WTC11 (cell line): ENCODE data around the gene HADHB. TPM values are rescaled to one million over a fixed set of nuclear protein-coding genes. Genes with fewer than 3 reads are reported as not detected.

Experiments
- ATAC-seq: fragments of 200-7000 bp; cut with Tn5 transposase; 2 replicates; pipeline ENCODE4 v1.10.0; 2021; ENCODE audit warnings: mild to moderate bottlenecking, moderate library complexity
- CTCF ChIA-PET: fragments of 300-600 bp; sonication (Branson Sonifier 250); formaldehyde crosslinking; loops from one replicate; lab custom pipeline; 2021; ENCODE audit warnings: antibody characterized with exemption; lab: Charles Lee
- POLR2A ChIA-PET: fragments of 350-600 bp; sonication (Branson Sonifier 250); formaldehyde crosslinking; loops from one replicate; lab custom pipeline; 2021; ENCODE audit warnings: antibody characterized with exemption; lab: Charles Lee
- DNase-seq: peaks from one replicate; pipeline ENCODE4 v3.0.0; 2021; ENCODE audit warnings: low spot score
- H3K27ac Mint-ChIP-seq: 2 replicates; pipeline ENCODE4 v1.8.0; 2021; ENCODE audit warnings: mixed read lengths
- H3K27me3 Mint-ChIP-seq: 2 replicates; pipeline ENCODE4 v1.8.0; 2021; ENCODE audit warnings: low read depth, mild to moderate bottlenecking, moderate library complexity, mixed read lengths
- H3K36me3 Mint-ChIP-seq: 2 replicates; pipeline ENCODE4 v1.8.0; 2021; ENCODE audit warnings: mixed read lengths
- H3K4me1 Mint-ChIP-seq: 2 replicates; pipeline ENCODE4 v1.8.0; 2022; ENCODE audit warnings: mixed read lengths
- H3K4me3 Mint-ChIP-seq: 2 replicates; pipeline ENCODE4 v1.8.0; 2021; ENCODE audit warnings: mild to moderate bottlenecking, moderate library complexity, mixed read lengths
- H3K9me3 Mint-ChIP-seq: 2 replicates; pipeline ENCODE4 v1.8.0; 2021; ENCODE audit warnings: mixed read lengths
- AFF4 ChIP-seq: sonication (generic); formaldehyde crosslinking; IDR thresholded peaks from 2 replicates; pipeline ENCODE4 v1.8.1; 2023; ENCODE audit warnings: mild to moderate bottlenecking, missing genetic modification reagents, borderline replicate concordance
- CDX4 ChIP-seq: fragments of 250-450 bp; sonication (Bioruptor Pico); IDR thresholded peaks from 2 replicates; pipeline ENCODE4 v1.9.0; 2021; ENCODE audit warnings: moderate library complexity, mild to moderate bottlenecking, inconsistent platforms, borderline replicate concordance
- FOXK1 ChIP-seq: sonication (generic); formaldehyde crosslinking; IDR thresholded peaks from 2 replicates; pipeline ENCODE4 v1.8.0; 2022; ENCODE audit warnings: mild to moderate bottlenecking, moderate library complexity, missing genetic modification reagents
- FOXP1 ChIP-seq: sonication (generic); formaldehyde crosslinking; IDR thresholded peaks from 2 replicates; pipeline ENCODE4 v1.8.0; 2022; ENCODE audit warnings: missing genetic modification reagents, mild to moderate bottlenecking, moderate library complexity, borderline replicate concordance
- HMGA2 ChIP-seq: fragments of 250-450 bp; sonication (Bioruptor Pico); IDR thresholded peaks from 2 replicates; pipeline ENCODE4 v1.4.0; 2021; ENCODE audit warnings: mild to moderate bottlenecking, moderate library complexity
- IRF2 ChIP-seq: sonication (generic); formaldehyde crosslinking; IDR thresholded peaks from 2 replicates; pipeline ENCODE4 v1.8.0; 2022; ENCODE audit warnings: low read depth, missing genetic modification reagents, borderline replicate concordance
- NFATC4 ChIP-seq: fragments of 250-450 bp; sonication (Bioruptor Pico); IDR thresholded peaks from 2 replicates; pipeline ENCODE4 v1.9.0; 2021; ENCODE audit warnings: mild to moderate bottlenecking
- NFYB ChIP-seq: sonication (generic); formaldehyde crosslinking; conservative IDR thresholded peaks from 2 replicates; pipeline ENCODE4 v1.8.0; 2022; ENCODE audit warnings: low read depth, missing genetic modification reagents
- SMAD4 ChIP-seq: sonication (generic); formaldehyde crosslinking; IDR thresholded peaks from 2 replicates; pipeline ENCODE4 v1.8.0; 2022; ENCODE audit warnings: mild to moderate bottlenecking, missing genetic modification reagents
- STAT6 ChIP-seq: sonication (generic); formaldehyde crosslinking; conservative IDR thresholded peaks from 2 replicates; pipeline ENCODE4 v1.8.1; 2023; ENCODE audit warnings: mild to moderate bottlenecking, low read depth, missing genetic modification reagents, moderate library complexity
- TP53 ChIP-seq: sonication (generic); formaldehyde crosslinking; IDR thresholded peaks from 2 replicates; pipeline ENCODE4 v1.8.1; 2023; ENCODE audit warnings: mild to moderate bottlenecking, missing genetic modification reagents
- USF1 ChIP-seq: sonication (generic); formaldehyde crosslinking; IDR thresholded peaks from 2 replicates; pipeline ENCODE4 v1.8.0; 2022; ENCODE audit warnings: mild to moderate bottlenecking, missing genetic modification reagents
- USF2 ChIP-seq: sonication (generic); formaldehyde crosslinking; IDR thresholded peaks from 2 replicates; pipeline ENCODE4 v1.8.1; 2023; ENCODE audit warnings: mild to moderate bottlenecking, missing genetic modification reagents, moderate library complexity
- ZMAT4 ChIP-seq: fragments of 250-450 bp; sonication (Bioruptor Pico); IDR thresholded peaks from 2 replicates; pipeline ENCODE4 v1.9.0; 2021; ENCODE audit warnings: mild to moderate bottlenecking
- ZNF232 ChIP-seq: sonication (generic); formaldehyde crosslinking; IDR thresholded peaks from 2 replicates; pipeline ENCODE4 v1.8.0; 2022; ENCODE audit warnings: mild to moderate bottlenecking, missing genetic modification reagents
- ZNF263 ChIP-seq: sonication (generic); formaldehyde crosslinking; IDR thresholded peaks from 2 replicates; pipeline ENCODE4 v1.8.1; 2022; ENCODE audit warnings: low read depth, mild to moderate bottlenecking, moderate library complexity, missing genetic modification reagents
- ZNF416 ChIP-seq: fragments of 250-450 bp; sonication (Bioruptor Pico); IDR thresholded peaks from 2 replicates; pipeline ENCODE4 v1.9.0; 2021; ENCODE audit warnings: mild to moderate bottlenecking, inconsistent platforms
- ZNF671 ChIP-seq: fragments of 250-450 bp; sonication (Bioruptor Pico); IDR thresholded peaks from 2 replicates; pipeline ENCODE4 v1.8.0; 2021; ENCODE audit warnings: mild to moderate bottlenecking
- total RNA-seq: library from RNA; stranded (reverse); gene quantifications from 3 replicates; pipeline ENCODE4 v1.2.3, GENCODE V29; 2021
- TF ChIP-seq, protein P1 (sequence below): sonication (generic); formaldehyde crosslinking; IDR thresholded peaks from 2 replicates; pipeline ENCODE4 v1.8.1; 2023; ENCODE audit warnings: mild to moderate bottlenecking, missing genetic modification reagents
- TF ChIP-seq, protein P2 (sequence below): fragments of 250-450 bp; sonication (Bioruptor Pico); conservative IDR thresholded peaks from 2 replicates; pipeline ENCODE4 v1.9.0; 2021; ENCODE audit warnings: mild to moderate bottlenecking
- TF ChIP-seq, protein P3 (sequence below): fragments of 250-450 bp; sonication (Bioruptor Pico); IDR thresholded peaks from 2 replicates; pipeline ENCODE4 v1.8.0; 2021; ENCODE audit warnings: mild to moderate bottlenecking

The HADHB gene
- total RNA-seq, 1 experiment from 2014 or later = 60.7 TPM

DNA sequence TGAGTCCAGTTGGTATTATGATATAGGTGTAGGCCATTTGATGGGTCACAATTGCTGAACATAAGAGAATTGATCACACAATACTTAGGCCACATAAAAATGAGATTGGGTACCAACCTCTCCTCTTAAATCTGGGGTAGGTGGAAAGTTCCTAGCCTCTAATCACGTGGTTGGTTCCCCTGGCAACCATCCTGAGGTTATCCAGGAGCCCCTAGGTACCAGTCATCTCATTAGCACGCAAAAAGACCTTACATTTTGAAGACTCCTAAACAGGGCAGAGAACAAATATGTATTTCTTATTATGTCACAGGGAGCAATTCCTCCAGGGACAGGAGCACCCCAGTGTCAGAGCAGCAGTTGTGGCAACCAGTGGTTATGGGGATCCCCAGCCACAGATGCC lies 88.6 kb downstream of the HADHB start:
- Mint-ChIP-seq H3K27me3 (no peaks in the 10 kb centered on the region; the same call in 1 of the 2 replicates), H3K4me3 (no peak overlapping the region), H3K27ac (no peak overlapping the region), H3K36me3 (no peaks in the 10 kb centered on the region), H3K9me3 (no peaks in the 10 kb centered on the region), H3K4me1 (peaks cover 11% of the 10 kb centered on the region)
- ChIA-PET POLR2A (interaction anchor here (1.5 kb wide), 1 partner anchor 12 kb away, joined by 4 read pairs; the partner anchor contains the start of gene SELENOI), CTCF (interaction anchor here (1.0 kb wide), 1 partner anchor 17 kb away, joined by 3 read pairs; no protein-coding TSS in a partner anchor)
- TF ChIP-seq USF2 (CRISPR knock-in tag) (no peak), ZNF263 (CRISPR knock-in tag) (no peak), CDX4 (no peak), STAT6 (CRISPR knock-in tag) (no peak), AFF4 (CRISPR knock-in tag) (no peak), ZNF232 (CRISPR knock-in tag) (no peak), ZMAT4 (no peak), IRF2 (no peak), FOXP1 (CRISPR knock-in tag) (no peak), NFYB (no peak)
- TF ChIP-seq, protein P1, sequence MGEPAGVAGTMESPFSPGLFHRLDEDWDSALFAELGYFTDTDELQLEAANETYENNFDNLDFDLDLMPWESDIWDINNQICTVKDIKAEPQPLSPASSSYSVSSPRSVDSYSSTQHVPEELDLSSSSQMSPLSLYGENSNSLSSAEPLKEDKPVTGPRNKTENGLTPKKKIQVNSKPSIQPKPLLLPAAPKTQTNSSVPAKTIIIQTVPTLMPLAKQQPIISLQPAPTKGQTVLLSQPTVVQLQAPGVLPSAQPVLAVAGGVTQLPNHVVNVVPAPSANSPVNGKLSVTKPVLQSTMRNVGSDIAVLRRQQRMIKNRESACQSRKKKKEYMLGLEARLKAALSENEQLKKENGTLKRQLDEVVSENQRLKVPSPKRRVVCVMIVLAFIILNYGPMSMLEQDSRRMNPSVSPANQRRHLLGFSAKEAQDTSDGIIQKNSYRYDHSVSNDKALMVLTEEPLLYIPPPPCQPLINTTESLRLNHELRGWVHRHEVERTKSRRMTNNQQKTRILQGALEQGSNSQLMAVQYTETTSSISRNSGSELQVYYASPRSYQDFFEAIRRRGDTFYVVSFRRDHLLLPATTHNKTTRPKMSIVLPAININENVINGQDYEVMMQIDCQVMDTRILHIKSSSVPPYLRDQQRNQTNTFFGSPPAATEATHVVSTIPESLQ (CRISPR knock-in tag) = no peak
- DNase-seq (no peak), ATAC-seq (no peak)

- ATAC-seq (no peak), DNase-seq (no peak)
- peaks cover 14% of the 10 kb centered on the region for H3K4me1 Mint-ChIP-seq
- no peaks in the 10 kb centered on the region for H3K9me3 Mint-ChIP-seq
- CTCF ChIA-PET = no interaction called here
- H3K4me3 Mint-ChIP-seq = no peak overlapping the region
- no peaks in the 10 kb centered on the region for H3K36me3 Mint-ChIP-seq
- H3K27ac Mint-ChIP-seq = no peak overlapping the region
- no peaks in the 10 kb centered on the region; the same call in 1 of the 2 replicates for H3K27me3 Mint-ChIP-seq
- POLR2A ChIA-PET = no interaction called here
- TF ChIP-seq HMGA2 (CRISPR knock-in tag) (no peak), IRF2 (no peak), USF1 (CRISPR knock-in tag) (no peak), ZNF416 (CRISPR knock-in tag) (no peak), TP53 (CRISPR knock-in tag) (no peak), NFATC4 (no peak), SMAD4 (CRISPR knock-in tag) (no peak), ZNF671 (CRISPR knock-in tag) (no peak), FOXK1 (CRISPR knock-in tag) (no peak)
- TF ChIP-seq, protein P2, sequence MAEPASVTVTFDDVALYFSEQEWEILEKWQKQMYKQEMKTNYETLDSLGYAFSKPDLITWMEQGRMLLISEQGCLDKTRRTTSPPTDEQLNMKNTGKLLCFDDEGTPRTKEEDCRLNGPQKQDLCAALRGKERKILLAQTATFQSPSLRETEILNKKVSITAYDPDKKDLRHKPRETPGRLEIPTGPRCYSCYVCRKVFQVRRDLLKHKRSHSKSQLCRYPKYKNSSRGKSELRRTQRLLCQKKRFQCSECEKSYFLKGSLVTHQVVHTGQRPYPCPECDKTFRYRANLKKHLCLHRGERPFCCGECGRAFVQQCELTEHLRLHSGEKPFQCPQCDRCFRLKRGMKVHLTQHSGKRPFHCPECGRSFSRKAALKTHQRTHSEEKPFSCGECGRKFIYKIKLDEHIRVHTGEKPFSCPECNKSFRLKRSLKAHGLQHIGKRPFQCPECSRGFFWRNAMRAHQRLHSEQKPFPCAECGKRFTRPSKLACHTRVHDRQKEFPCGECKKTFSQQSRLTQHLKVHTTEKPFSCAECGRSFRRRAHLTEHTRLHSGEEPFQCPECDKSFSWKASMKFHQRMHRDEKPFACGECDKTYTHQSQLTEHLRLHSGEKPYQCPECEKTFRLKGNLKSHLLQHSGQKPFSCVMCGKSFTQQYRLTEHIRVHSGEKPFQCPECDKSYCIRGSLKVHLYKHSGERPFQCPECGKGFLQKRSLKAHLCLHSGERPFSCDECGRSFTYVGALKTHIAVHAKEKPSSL (CRISPR knock-in tag) = no peak
- TF ChIP-seq, protein P3, sequence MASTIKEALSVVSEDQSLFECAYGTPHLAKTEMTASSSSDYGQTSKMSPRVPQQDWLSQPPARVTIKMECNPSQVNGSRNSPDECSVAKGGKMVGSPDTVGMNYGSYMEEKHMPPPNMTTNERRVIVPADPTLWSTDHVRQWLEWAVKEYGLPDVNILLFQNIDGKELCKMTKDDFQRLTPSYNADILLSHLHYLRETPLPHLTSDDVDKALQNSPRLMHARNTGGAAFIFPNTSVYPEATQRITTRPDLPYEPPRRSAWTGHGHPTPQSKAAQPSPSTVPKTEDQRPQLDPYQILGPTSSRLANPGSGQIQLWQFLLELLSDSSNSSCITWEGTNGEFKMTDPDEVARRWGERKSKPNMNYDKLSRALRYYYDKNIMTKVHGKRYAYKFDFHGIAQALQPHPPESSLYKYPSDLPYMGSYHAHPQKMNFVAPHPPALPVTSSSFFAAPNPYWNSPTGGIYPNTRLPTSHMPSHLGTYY (CRISPR knock-in tag) = no peak
These were observed 90.5 kb downstream of the HADHB start for GRCh38 chr2:26335231-26335630.
